ENCODE results near the gene RND3.

- TF ChIP-seq TAF1 (IDR thresholded peaks at IDR 0.05; ENCODE audit: low read depth, low read length) (no peak), POLR2A (IDR thresholded peaks at IDR 0.05; ENCODE audit: low read depth, low read length) (no peak)
Observed at GRCh38 chr2:150469706-150470274, 17.7 kb downstream of the RND3 start.
